ENCODE measurements around the gene RFX2. TPM values are rescaled to one million over a fixed set of nuclear protein-coding genes. Genes with fewer than 3 reads are reported as not detected.
"Not testable (repeated sequence)": the region's sequence is repeated elsewhere in the genome, so short reads cannot be mapped to it uniquely, and the experiment has no call there.

Gene RFX2
- total RNA-seq, 1 experiment from 2014 or later = 10.5 TPM

- peak overlapping the region; percentile 44 for H3K4me2 ChIP-seq (ENCODE audit: low read length)
- H3K27me3 ChIP-seq (ENCODE audit: low read length) = no peaks in the 10 kb centered on the region
- no peaks in the 10 kb centered on the region for H3F3A ChIP-seq (ENCODE audit: low read length, unreplicated experiment)
- peaks cover 26% of the 10 kb centered on the region; the same call in 1 of the 2 replicates for H3K36me3 ChIP-seq (ENCODE audit: low read depth, low read length)
- ChIA-PET POLR2A (ENCODE audit: unreplicated experiment) (interaction anchor here (0.5 kb wide), 1 partner anchor 410 kb away, joined by 3 read pairs; no protein-coding TSS in a partner anchor), CTCF (interaction anchor here (0.5 kb wide), 1 partner anchor 130 kb away, joined by 4 read pairs; no protein-coding TSS in a partner anchor)
- H4K20me1 ChIP-seq (ENCODE audit: low read length) = peaks cover 72% of the 10 kb centered on the region
- H3K9me2 ChIP-seq (replicated peaks; ENCODE audit: low read length) = no peaks in the 10 kb centered on the region
- intact Hi-C loops (cut with micrococcal nuclease) = loop anchor here (2.0 kb wide), 1 partner anchor 47 kb away; the partner anchor contains the start of gene CAPS
- H3K4me1 ChIP-seq (ENCODE audit: insufficient read depth, low read length) = peaks cover 14% of the 10 kb centered on the region
- DNase-seq (peak; percentile 74), ATAC-seq (peak; percentile 99)
- TF ChIP-seq EZH2phosphoT487 (IDR thresholded peaks at IDR 0.05; ENCODE audit: borderline replicate concordance, low read length) (no peak), CTCF (conservative IDR thresholded peaks at IDR 0.05; ENCODE audit: low read depth, low read length) (no peak), EZH2 (IDR thresholded peaks at IDR 0.05; ENCODE audit: low read length, unreplicated experiment) (no peak)
- H2AFZ ChIP-seq (ENCODE audit: low read length) = no peak overlapping the region
- no TSS peak for BruUV-seq (replicated peaks)
- peaks cover 100% of the 10 kb centered on the region for H3K79me2 ChIP-seq (ENCODE audit: low read length)
- 0 out of 2 replicates have a peak overlapping the region, but pooled peaks have one; percentile 17 for H3K27ac ChIP-seq (ENCODE audit: low read length)
- H3K9ac ChIP-seq (ENCODE audit: low read length) = no peak overlapping the region
- H3K9me3 ChIP-seq (ENCODE audit: low read length) = no peaks in the 10 kb centered on the region
- no peak overlapping the region for H3K4me3 ChIP-seq (ENCODE audit: low read length)
Observed at GRCh38 chr19:5961969-5962945, 148.0 kb downstream of the RFX2 start.

- H3K9ac ChIP-seq (ENCODE audit: low read length); intact Hi-C loops (cut with micrococcal nuclease): not testable (repeated sequence)
- peaks cover 14% of the 10 kb centered on the region for H3K4me1 ChIP-seq (ENCODE audit: insufficient read depth, low read length)
Observed at GRCh38 chr19:5961641-5961968, 148.7 kb downstream of the RFX2 start.

GRCh38 chr19:5960005-5961001 lies 150.0 kb downstream of the RFX2 start:
- H3K79me2 ChIP-seq (ENCODE audit: low read length) = peaks cover 100% of the 10 kb centered on the region
- ChIA-PET POLR2A (ENCODE audit: unreplicated experiment) (no interaction called here), CTCF (no interaction called here)
- H3K27ac ChIP-seq (ENCODE audit: low read length) = no peak overlapping the region
- ATAC-seq = no peak
- H3K4me2 ChIP-seq (ENCODE audit: low read length) = no peak overlapping the region
- H3K4me3 ChIP-seq (ENCODE audit: low read length) = no peak overlapping the region
- no peak overlapping the region for H2AFZ ChIP-seq (ENCODE audit: low read length)
- no peak for DNase-seq
- no peaks in the 10 kb centered on the region for H3K9me3 ChIP-seq (ENCODE audit: low read length)
- peaks cover 7% of the 10 kb centered on the region; the same call in 1 of the 2 replicates for H3K36me3 ChIP-seq (ENCODE audit: low read depth, low read length)
- H3K27me3 ChIP-seq (ENCODE audit: low read length) = no peaks in the 10 kb centered on the region
- H3K4me1 ChIP-seq (ENCODE audit: insufficient read depth, low read length) = peaks cover 14% of the 10 kb centered on the region
- BruUV-seq (replicated peaks) = no TSS peak
- H3K9ac ChIP-seq (ENCODE audit: low read length) = no peak overlapping the region
- peaks cover 71% of the 10 kb centered on the region for H4K20me1 ChIP-seq (ENCODE audit: low read length)
- no peaks in the 10 kb centered on the region for H3K9me2 ChIP-seq (replicated peaks; ENCODE audit: low read length)
- TF ChIP-seq EZH2phosphoT487 (IDR thresholded peaks at IDR 0.05; ENCODE audit: borderline replicate concordance, low read length) (no peak), EZH2 (IDR thresholded peaks at IDR 0.05; ENCODE audit: low read length, unreplicated experiment) (no peak)
- intact Hi-C loops (cut with micrococcal nuclease) = no loop called here
- no peaks in the 10 kb centered on the region for H3F3A ChIP-seq (ENCODE audit: low read length, unreplicated experiment)

More at GRCh38 chr19:5961641-5961968, 148.7 kb downstream of the RFX2 start:
- BruUV-seq (replicated peaks); H3K9me3 ChIP-seq (ENCODE audit: low read length); ATAC-seq; CTCF ChIA-PET; H3K4me3 ChIP-seq (ENCODE audit: low read length); H3F3A ChIP-seq (ENCODE audit: low read length, unreplicated experiment); H3K9me2 ChIP-seq (replicated peaks; ENCODE audit: low read length); DNase-seq; H2AFZ ChIP-seq (ENCODE audit: low read length); H3K27me3 ChIP-seq (ENCODE audit: low read length); POLR2A ChIA-PET (ENCODE audit: unreplicated experiment): not testable (repeated sequence)
- Histone ChIP-seq H4K20me1 (ENCODE audit: low read length) (peaks cover 71% of the 10 kb centered on the region), H3K4me2 (ENCODE audit: low read length) (peak overlapping the region; percentile 44), H3K27ac (ENCODE audit: low read length) (0 out of 2 replicates have a peak overlapping the region, but pooled peaks have one; percentile 1), H3K36me3 (ENCODE audit: low read depth, low read length) (peaks cover 20% of the 10 kb centered on the region; the same call in 1 of the 2 replicates), H3K79me2 (ENCODE audit: low read length) (peaks cover 100% of the 10 kb centered on the region)

Data from PC-3 (cell line).